ENCODE data around the gene MAP2K6. TPM values are rescaled to one million over a fixed set of nuclear protein-coding genes. Genes with fewer than 3 reads are reported as not detected.

The MAP2K6 gene
- total RNA-seq, 4 donors from 2014 or later, result 12.1 to 20.5 (median 17.2) TPM

DNA sequence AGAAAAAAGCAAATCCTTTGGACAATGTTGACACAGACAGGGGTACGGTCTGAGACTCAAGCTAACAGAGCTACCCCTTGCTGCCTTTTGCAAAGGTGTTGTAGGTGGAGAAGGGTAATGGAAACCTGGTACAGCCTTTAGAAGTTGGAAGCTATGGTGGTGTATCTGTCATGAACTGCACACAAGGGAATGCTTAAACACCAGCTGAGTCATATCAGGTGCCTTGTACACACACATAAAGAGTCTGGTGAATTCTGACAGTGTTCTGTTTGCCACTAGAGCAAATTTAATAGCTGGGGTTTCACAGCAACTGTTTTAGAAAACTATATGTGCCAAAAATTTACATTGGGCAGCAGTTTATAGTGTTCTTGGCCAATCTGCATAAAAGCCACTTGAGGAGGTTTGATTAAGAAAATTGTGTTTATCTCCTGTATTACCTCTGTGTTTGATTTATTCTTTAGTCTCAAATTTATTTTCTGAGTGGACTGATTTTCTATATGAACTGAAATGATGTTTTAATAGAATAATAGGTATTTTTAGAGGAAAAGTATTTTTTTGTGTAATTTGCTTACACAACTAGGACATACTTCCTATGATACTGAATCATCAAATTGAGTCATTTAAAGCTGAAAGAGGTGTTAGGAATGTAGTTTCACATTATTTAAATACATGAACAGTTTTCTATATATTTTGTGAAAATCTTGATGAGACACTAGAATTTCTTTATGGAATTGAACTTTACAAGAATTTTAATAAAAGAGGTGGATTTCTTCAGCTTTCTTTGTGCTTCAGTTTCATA lies 136.9 kb downstream of the MAP2K6 start:
- peaks cover 0 to 9% (median 0%) of the 10 kb centered on the region in 3 donors for H3K36me3 ChIP-seq
- no peak for DNase-seq
- H3K4me3 ChIP-seq, result no peak overlapping the region
- no peak overlapping the region for H3K27ac ChIP-seq
- no peaks in the 10 kb centered on the region for H3K9me3 ChIP-seq
- TF ChIP-seq POLR2A (IDR thresholded peaks at IDR 0.05), result no peak
- TF ChIP-seq, protein P1, sequence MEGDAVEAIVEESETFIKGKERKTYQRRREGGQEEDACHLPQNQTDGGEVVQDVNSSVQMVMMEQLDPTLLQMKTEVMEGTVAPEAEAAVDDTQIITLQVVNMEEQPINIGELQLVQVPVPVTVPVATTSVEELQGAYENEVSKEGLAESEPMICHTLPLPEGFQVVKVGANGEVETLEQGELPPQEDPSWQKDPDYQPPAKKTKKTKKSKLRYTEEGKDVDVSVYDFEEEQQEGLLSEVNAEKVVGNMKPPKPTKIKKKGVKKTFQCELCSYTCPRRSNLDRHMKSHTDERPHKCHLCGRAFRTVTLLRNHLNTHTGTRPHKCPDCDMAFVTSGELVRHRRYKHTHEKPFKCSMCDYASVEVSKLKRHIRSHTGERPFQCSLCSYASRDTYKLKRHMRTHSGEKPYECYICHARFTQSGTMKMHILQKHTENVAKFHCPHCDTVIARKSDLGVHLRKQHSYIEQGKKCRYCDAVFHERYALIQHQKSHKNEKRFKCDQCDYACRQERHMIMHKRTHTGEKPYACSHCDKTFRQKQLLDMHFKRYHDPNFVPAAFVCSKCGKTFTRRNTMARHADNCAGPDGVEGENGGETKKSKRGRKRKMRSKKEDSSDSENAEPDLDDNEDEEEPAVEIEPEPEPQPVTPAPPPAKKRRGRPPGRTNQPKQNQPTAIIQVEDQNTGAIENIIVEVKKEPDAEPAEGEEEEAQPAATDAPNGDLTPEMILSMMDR (IDR thresholded peaks at IDR 0.05), result no peak
- no peaks in the 10 kb centered on the region for H3K4me1 ChIP-seq
- no peaks in the 10 kb centered on the region for H3K27me3 ChIP-seq

DNA sequence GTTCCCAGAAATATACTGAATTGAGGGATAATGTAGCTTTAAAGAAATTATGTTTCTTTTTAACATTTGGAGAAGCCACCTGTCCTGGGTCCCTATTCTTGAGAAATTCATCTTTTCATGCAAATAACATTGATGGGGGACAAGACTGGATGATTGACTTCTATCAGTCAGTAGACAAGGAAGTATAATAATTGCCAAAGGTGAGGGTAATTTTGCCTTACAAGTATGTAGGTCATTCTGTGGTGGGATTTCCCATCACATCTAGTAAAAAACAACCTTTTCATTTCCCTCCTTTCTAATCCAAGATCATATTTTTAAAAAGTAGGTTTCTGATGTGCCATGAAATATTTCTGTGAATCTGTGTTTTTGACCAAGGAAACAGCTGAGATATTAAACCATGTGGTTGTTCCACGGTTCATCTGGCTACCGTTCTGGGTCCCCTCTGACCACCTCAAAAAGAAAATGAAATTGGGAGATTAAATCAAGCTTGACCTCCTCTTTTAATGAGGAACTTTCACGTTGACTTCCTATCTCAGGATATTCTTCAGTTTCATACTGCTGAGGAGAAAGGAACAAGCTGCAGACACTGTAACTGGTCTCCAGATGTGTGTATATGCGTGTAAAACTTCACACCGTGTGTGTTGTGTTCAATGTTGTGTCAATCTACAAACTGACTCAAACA lies 138.6 kb downstream of the MAP2K6 start:
- DNase-seq, result no peak
- Histone ChIP-seq H3K27me3 (no peaks in the 10 kb centered on the region), H3K27ac (no peak overlapping the region), H3K9me3 (no peaks in the 10 kb centered on the region), H3K36me3 (peaks cover 0 to 9% (median 0%) of the 10 kb centered on the region in 3 donors), H3K4me1 (no peaks in the 10 kb centered on the region), H3K4me3 (no peak overlapping the region)
- TF ChIP-seq POLR2A (IDR thresholded peaks at IDR 0.05), result no peak
- TF ChIP-seq, protein P1 (IDR thresholded peaks at IDR 0.05), result no peak

DNA sequence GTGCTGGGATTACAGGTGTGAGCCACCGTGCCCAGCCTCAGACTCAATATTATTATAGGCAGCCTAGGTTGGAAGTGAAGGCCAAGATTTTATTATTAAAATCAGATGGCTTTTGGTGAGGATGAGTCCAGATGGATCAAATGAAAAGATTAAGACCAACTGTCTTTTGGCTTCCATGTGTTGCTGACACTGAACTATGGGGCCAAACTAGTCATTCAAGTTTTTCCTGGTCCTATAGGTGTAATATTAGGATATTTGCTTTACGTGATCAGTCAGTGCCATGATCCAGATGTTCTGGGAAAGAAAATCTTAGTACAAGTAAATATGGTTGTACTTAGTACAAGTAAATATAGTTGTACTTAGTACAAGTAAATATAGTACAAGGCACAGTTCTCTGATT lies 140.6 kb downstream of the MAP2K6 start:
- Histone ChIP-seq H3K27me3 (no peaks in the 10 kb centered on the region), H3K4me3 (no peak overlapping the region), H3K9me3 (no peaks in the 10 kb centered on the region), H3K36me3 (peaks cover 0 to 9% (median 0%) of the 10 kb centered on the region in 3 donors), H3K4me1 (no peaks in the 10 kb centered on the region), H3K27ac (no peak overlapping the region)
- TF ChIP-seq POLR2A (IDR thresholded peaks at IDR 0.05), result no peak
- TF ChIP-seq, protein P1 (IDR thresholded peaks at IDR 0.05), result no peak
- no peak for DNase-seq

DNA sequence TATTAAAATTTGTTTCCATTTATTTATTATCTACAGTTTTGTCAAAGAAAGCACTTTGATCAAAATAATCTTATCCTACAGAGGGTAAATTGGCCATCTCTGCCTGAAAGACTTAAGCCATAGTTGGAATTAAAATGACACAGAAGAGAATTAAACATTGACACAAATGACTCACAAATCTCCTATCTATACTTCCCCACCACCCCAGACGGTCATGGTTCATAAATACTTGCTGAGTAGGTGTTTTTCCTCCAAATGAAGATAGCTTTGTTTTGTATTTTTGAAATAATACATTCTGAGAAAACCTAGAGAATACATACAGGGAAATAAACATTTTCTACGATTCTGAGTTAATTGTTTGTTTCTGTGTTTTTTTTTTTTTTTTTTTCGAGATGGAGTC lies 142.8 kb downstream of the MAP2K6 start:
- H3K27ac ChIP-seq, result no peak overlapping the region
- H3K27me3 ChIP-seq, result no peaks in the 10 kb centered on the region
- H3K4me1 ChIP-seq, result no peaks in the 10 kb centered on the region
- DNase-seq, result no peak
- TF ChIP-seq, protein P1 (IDR thresholded peaks at IDR 0.05), result no peak
- no peak for TF ChIP-seq POLR2A (IDR thresholded peaks at IDR 0.05)
- peaks cover 0 to 9% (median 0%) of the 10 kb centered on the region in 3 donors for H3K36me3 ChIP-seq
- no peak overlapping the region for H3K4me3 ChIP-seq
- no peaks in the 10 kb centered on the region for H3K9me3 ChIP-seq

DNA sequence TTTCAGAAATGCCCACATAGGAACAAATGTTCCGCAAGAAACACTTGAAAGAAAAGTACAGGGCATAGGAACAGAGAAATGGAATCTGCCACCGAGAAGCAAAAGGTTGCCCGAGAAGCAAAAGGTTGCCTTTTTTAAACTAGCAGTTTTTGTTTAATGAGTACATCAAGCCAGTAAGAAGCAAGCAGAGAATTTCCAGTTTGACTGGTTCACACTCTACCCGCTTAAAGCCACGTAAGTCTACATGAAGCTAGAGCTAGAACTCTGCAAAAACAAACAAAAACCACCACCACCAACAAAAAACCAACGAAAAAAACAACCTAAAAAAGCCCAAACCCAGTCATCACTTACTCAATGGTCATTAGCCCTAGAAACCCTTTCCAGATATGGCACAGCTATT lies 144.3 kb downstream of the MAP2K6 start:
- DNase-seq, result no peak
- Histone ChIP-seq H3K4me3 (no peak overlapping the region), H3K27me3 (no peaks in the 10 kb centered on the region), H3K9me3 (no peaks in the 10 kb centered on the region), H3K4me1 (no peaks in the 10 kb centered on the region), H3K27ac (no peak overlapping the region), H3K36me3 (peaks cover 0 to under 1% (median 0%) of the 10 kb centered on the region in 3 donors)
- TF ChIP-seq, protein P1 (IDR thresholded peaks at IDR 0.05), result no peak
- no peak for TF ChIP-seq POLR2A (IDR thresholded peaks at IDR 0.05)

Measured in Peyer's patch (tissue), 4 donors.